ENCODE data around the gene XPNPEP1.

Gene XPNPEP1

DNA sequence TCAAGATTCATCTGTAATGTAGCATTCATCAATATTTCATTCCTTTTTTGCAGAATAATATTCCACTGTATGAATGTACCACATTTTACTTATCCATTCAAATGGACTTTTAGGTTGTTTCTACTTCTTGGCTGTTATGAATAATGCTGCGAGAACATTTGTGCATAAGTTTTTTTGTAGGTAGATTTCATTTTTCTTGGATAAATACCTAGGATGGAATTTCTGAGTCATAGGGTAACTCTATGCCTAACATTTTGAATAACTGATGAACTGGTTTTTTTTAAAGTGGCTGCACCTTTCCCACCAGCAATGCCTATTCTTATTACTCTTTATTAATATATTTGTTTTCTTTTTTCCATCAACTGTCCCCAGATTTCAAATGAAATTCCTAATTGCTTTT lies 9.1 kb upstream of the XPNPEP1 start:
- Histone ChIP-seq H3K36me3 (ENCODE audit: insufficient read depth, low read length) (no peaks in the 10 kb centered on the region; the same call in 1 of the 2 replicates), H3K9me3 (ENCODE audit: low read length) (no peaks in the 10 kb centered on the region), H3F3A (ENCODE audit: insufficient read depth, low read length) (no peaks in the 10 kb centered on the region), H3K4me1 (ENCODE audit: insufficient read depth, low read length, severe bottlenecking) (no peaks in the 10 kb centered on the region), H3K27me3 (ENCODE audit: insufficient read depth, low read length) (no peaks in the 10 kb centered on the region; the same call in 1 of the 2 replicates), H3K79me2 (ENCODE audit: insufficient read depth, low read length) (no peaks in the 10 kb centered on the region), H3K27ac (ENCODE audit: low read depth, low read length, poor library complexity, severe bottlenecking) (no peak overlapping the region), H3K9ac (ENCODE audit: low read length) (no peak overlapping the region), H3K9me2 (ENCODE audit: low read depth, low read length) (no peaks in the 10 kb centered on the region), H2AFZ (ENCODE audit: low read length) (no peak overlapping the region), H3K4me2 (ENCODE audit: low read length) (no peak overlapping the region), H4K20me1 (ENCODE audit: insufficient read depth, low read length) (no peaks in the 10 kb centered on the region), H3K4me3 (ENCODE audit: low read depth, low read length, poor library complexity, severe bottlenecking) (no peak overlapping the region)
- no peak for TF ChIP-seq EZH2 (IDR thresholded peaks at IDR 0.05; ENCODE audit: borderline replicate concordance, low read length)
- TF ChIP-seq, protein P1, sequence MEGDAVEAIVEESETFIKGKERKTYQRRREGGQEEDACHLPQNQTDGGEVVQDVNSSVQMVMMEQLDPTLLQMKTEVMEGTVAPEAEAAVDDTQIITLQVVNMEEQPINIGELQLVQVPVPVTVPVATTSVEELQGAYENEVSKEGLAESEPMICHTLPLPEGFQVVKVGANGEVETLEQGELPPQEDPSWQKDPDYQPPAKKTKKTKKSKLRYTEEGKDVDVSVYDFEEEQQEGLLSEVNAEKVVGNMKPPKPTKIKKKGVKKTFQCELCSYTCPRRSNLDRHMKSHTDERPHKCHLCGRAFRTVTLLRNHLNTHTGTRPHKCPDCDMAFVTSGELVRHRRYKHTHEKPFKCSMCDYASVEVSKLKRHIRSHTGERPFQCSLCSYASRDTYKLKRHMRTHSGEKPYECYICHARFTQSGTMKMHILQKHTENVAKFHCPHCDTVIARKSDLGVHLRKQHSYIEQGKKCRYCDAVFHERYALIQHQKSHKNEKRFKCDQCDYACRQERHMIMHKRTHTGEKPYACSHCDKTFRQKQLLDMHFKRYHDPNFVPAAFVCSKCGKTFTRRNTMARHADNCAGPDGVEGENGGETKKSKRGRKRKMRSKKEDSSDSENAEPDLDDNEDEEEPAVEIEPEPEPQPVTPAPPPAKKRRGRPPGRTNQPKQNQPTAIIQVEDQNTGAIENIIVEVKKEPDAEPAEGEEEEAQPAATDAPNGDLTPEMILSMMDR (IDR thresholded peaks at IDR 0.05; ENCODE audit: low read length), result no peak

DNA sequence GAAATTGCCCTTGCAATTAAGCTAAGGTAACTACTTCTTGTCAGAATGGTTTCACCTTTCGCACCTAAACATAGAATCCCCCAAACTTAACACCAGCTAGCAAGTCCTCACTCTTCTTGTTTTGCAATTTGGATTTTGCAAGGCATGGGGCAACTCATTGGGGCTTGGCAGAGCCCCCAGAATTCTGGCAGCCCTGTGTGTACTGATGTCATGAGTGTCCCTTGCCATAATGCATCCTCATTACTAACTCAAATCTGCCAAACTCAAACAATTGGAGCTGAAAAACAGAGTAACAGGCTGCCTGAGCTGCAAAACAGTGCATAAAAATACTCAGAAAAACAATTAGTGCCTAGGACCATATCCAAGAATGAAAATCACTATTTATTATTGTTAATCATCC lies 7.9 kb upstream of the XPNPEP1 start:
- Histone ChIP-seq H3F3A (ENCODE audit: insufficient read depth, low read length) (no peaks in the 10 kb centered on the region), H3K4me2 (ENCODE audit: low read length) (no peak overlapping the region), H3K9ac (ENCODE audit: low read length) (no peak overlapping the region), H3K79me2 (ENCODE audit: insufficient read depth, low read length) (no peaks in the 10 kb centered on the region), H3K4me1 (ENCODE audit: insufficient read depth, low read length, severe bottlenecking) (no peaks in the 10 kb centered on the region), H4K20me1 (ENCODE audit: insufficient read depth, low read length) (no peaks in the 10 kb centered on the region), H3K27ac (ENCODE audit: low read depth, low read length, poor library complexity, severe bottlenecking) (no peak overlapping the region), H3K9me2 (ENCODE audit: low read depth, low read length) (no peaks in the 10 kb centered on the region), H3K9me3 (ENCODE audit: low read length) (no peaks in the 10 kb centered on the region), H2AFZ (ENCODE audit: low read length) (no peak overlapping the region), H3K4me3 (ENCODE audit: low read depth, low read length, poor library complexity, severe bottlenecking) (no peak overlapping the region), H3K27me3 (ENCODE audit: insufficient read depth, low read length) (no peaks in the 10 kb centered on the region), H3K36me3 (ENCODE audit: insufficient read depth, low read length) (no peaks in the 10 kb centered on the region; the same call in 1 of the 2 replicates)
- TF ChIP-seq, protein P1 (IDR thresholded peaks at IDR 0.05; ENCODE audit: low read length), result no peak
- no peak for TF ChIP-seq EZH2 (IDR thresholded peaks at IDR 0.05; ENCODE audit: borderline replicate concordance, low read length)

DNA sequence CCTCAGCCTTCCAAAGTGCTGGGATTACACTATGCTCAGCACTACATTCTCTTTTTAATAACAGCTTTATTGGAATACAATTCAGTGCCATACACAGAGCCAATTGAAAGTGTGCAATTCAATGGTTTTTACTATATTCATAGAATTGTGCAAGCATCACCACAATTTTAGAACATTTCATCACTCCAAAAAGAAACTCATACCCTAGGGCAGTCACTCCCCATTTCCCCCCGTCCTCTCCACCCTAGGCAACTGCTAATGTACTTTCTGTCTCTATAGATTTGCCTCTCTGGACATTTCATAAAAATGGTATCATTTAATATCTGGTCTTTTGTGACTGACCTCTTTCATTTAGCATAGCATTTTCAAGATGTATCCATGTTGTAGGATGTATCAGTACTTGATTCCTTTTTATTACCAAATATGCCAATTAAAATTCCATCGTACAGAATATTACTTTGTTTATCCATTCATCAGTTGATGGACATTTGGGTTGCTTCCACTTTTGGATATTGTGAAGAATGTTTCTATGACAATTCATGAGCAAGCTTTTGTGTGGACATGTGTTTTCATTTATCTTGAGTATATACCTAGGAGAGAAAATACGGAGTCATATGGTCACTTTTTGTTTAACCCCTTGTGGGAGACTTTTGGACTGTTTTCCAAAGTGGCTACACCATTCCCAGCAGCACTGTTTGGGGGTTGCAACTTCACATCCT lies 6.3 kb upstream of the XPNPEP1 start:
- no peak for TF ChIP-seq EZH2 (IDR thresholded peaks at IDR 0.05; ENCODE audit: borderline replicate concordance, low read length)
- TF ChIP-seq, protein P1 (IDR thresholded peaks at IDR 0.05; ENCODE audit: low read length), result no peak

More for the DNA sequence above, 6.3 kb upstream of the XPNPEP1 start:
- H3K79me2 ChIP-seq (ENCODE audit: insufficient read depth, low read length), result no peaks in the 10 kb centered on the region
- no peak overlapping the region for H2AFZ ChIP-seq (ENCODE audit: low read length)
- H3K4me3 ChIP-seq (ENCODE audit: low read depth, low read length, poor library complexity, severe bottlenecking), result no peak overlapping the region
- H3K27me3 ChIP-seq (ENCODE audit: insufficient read depth, low read length), result no peaks in the 10 kb centered on the region
- H3K4me1 ChIP-seq (ENCODE audit: insufficient read depth, low read length, severe bottlenecking), result peaks cover under 1% of the 10 kb centered on the region
- H3K4me2 ChIP-seq (ENCODE audit: low read length), result no peak overlapping the region
- no peak overlapping the region for H3K27ac ChIP-seq (ENCODE audit: low read depth, low read length, poor library complexity, severe bottlenecking)
- peaks cover 2% of the 10 kb centered on the region; the same call in 1 of the 2 replicates for H3F3A ChIP-seq (ENCODE audit: insufficient read depth, low read length)
- no peaks in the 10 kb centered on the region for H3K9me3 ChIP-seq (ENCODE audit: low read length)
- H3K36me3 ChIP-seq (ENCODE audit: insufficient read depth, low read length), result no peaks in the 10 kb centered on the region; the same call in 1 of the 2 replicates
- no peaks in the 10 kb centered on the region for H3K9me2 ChIP-seq (ENCODE audit: low read depth, low read length)
- H3K9ac ChIP-seq (ENCODE audit: low read length), result no peak overlapping the region
- no peaks in the 10 kb centered on the region for H4K20me1 ChIP-seq (ENCODE audit: insufficient read depth, low read length)

Measured in OCI-LY1 (cell line).